B cell (primary cell): ENCODE data around the gene GSTO2. TPM values are rescaled to one million over a fixed set of nuclear protein-coding genes. Genes with fewer than 3 reads are reported as not detected.

Experiments
- ATAC-seq: fragments of 200-7000 bp; cut with Tn5 transposase; one replicate; pipeline ENCODE4 v1.10.0; 2021; ENCODE audit warnings: low read depth, mild to moderate bottlenecking, moderate number of reproducible peaks, moderate library complexity
- CTCF ChIA-PET: fragments of 350-600 bp; sonication (Branson Sonifier 250); formaldehyde crosslinking; loops from one replicate; lab custom pipeline; 2021; ENCODE audit warnings: antibody characterized with exemption, inconsistent platforms; lab: Charles Lee
- POLR2A ChIA-PET: fragments of 350-600 bp; sonication (Branson Sonifier 250); formaldehyde crosslinking; loops from one replicate; lab custom pipeline; 2021; ENCODE audit warnings: antibody characterized with exemption; lab: Charles Lee
- DNase-seq: peaks from one replicate; pipeline ENCODE4 v3.0.0; 2013
- H2AFZ ChIP-seq: 2 replicates; pipeline ENCODE4 v1.6.1; 2012; ENCODE audit warnings: mild to moderate bottlenecking, low read depth, low read length; ENCODE audit not compliant: insufficient read depth, poor library complexity, severe bottlenecking
- H3K27ac ChIP-seq, 2 donors: 1 replicate in 1 of 2; 2 replicates in 1 of 2; pipeline ENCODE4 v1.5.1; 2012 to 2013; ENCODE audit warnings: low read length in 2 of 2, mild to moderate bottlenecking in 2 of 2, moderate library complexity in 1 of 2
- H3K27me3 ChIP-seq, 4 experiments: fragments of 200-600 bp in 1 of 4; sonication (generic) in 1 of 4; replicated peaks in 1 of 4; 1 replicate in 2 of 4; 2 replicates in 2 of 4; pipeline versions ENCODE4 v1.6.1 to v1.7.0; 2013 to 2016; ENCODE audit warnings: low read length in 3 of 4, mild to moderate bottlenecking in 2 of 4, mixed read lengths in 1 of 4, moderate library complexity in 1 of 4; ENCODE audit not compliant: insufficient read depth in 4 of 4, control insufficient read depth in 3 of 4; ENCODE audit errors: control extremely low read depth in 1 of 4
- H3K36me3 ChIP-seq, 2 experiments: replicated peaks in 1 of 2; 1 replicate in 1 of 2; 2 replicates in 1 of 2; pipeline versions ENCODE4 v1.6.1 to v1.7.1; 2013; ENCODE audit warnings: low read length in 1 of 2; ENCODE audit not compliant: insufficient read depth in 2 of 2, control insufficient read depth in 1 of 2; ENCODE audit errors: control extremely low read depth in 1 of 2, extremely low read depth in 1 of 2
- H3K4me1 ChIP-seq, 2 donors: fragments of 200-600 bp in 1 of 2; sonication (generic) in 1 of 2; 1 replicate in 1 of 2; 2 replicates in 1 of 2; pipeline versions ENCODE4 v1.5.1 to v1.6.1; 2013 to 2017; ENCODE audit warnings: low read length in 2 of 2; ENCODE audit not compliant: control insufficient read depth in 2 of 2, insufficient read depth in 2 of 2
- H3K4me2 ChIP-seq: replicated peaks from 2 replicates; pipeline ENCODE3; 2012; ENCODE audit warnings: mild to moderate bottlenecking, low read depth, low read length; ENCODE audit not compliant: poor library complexity, severe bottlenecking
- H3K4me3 ChIP-seq, 5 experiments: fragments of 200-600 bp in 1 of 5; sonication (generic) in 1 of 5; 1 replicate in 3 of 5; 2 replicates in 2 of 5; pipeline versions ENCODE4 v1.5.1 to v1.7.0; 2011 to 2016; ENCODE audit warnings: low read length in 4 of 5, mild to moderate bottlenecking in 4 of 5, low read depth in 2 of 5, control low read depth in 1 of 5, moderate library complexity in 1 of 5; ENCODE audit not compliant: insufficient read depth in 1 of 5; ENCODE audit errors: control extremely low read depth in 1 of 5, extremely low read depth in 1 of 5
- H3K79me2 ChIP-seq: fragments of 200-600 bp; sonication (generic); one replicate; pipeline ENCODE4 v1.6.0; 2016; ENCODE audit warnings: low read length; ENCODE audit not compliant: control insufficient read depth, insufficient read depth
- H3K9ac ChIP-seq: fragments of 200-600 bp; sonication (generic); 2 replicates; pipeline ENCODE4 v1.6.1; 2017; ENCODE audit warnings: mild to moderate bottlenecking, low read length, moderate library complexity
- H3K9me3 ChIP-seq, 3 donors: one replicate each; pipeline versions ENCODE4 v1.6.1 to v1.7.1; 2013; ENCODE audit warnings: low read length in 2 of 3; ENCODE audit not compliant: control insufficient read depth in 2 of 3, insufficient read depth in 1 of 3; ENCODE audit errors: control extremely low read depth in 1 of 3
- H4K20me1 ChIP-seq: 2 replicates; pipeline ENCODE4 v1.6.0; 2012; ENCODE audit warnings: mild to moderate bottlenecking, low read length; ENCODE audit not compliant: insufficient read depth, control insufficient read depth, poor library complexity, severe bottlenecking
- H3K27ac Mint-ChIP-seq: one replicate; pipeline ENCODE4 v1.8.0; 2021; ENCODE audit warnings: mixed read lengths
- H3K27me3 Mint-ChIP-seq: one replicate; pipeline ENCODE4 v1.8.0; 2021; ENCODE audit warnings: mixed read lengths
- H3K4me1 Mint-ChIP-seq: one replicate; pipeline ENCODE4 v1.8.0; 2021; ENCODE audit warnings: mixed read lengths
- H3K4me3 Mint-ChIP-seq: one replicate; pipeline ENCODE4 v1.8.0; 2021; ENCODE audit warnings: mixed read lengths
- H3K9me3 Mint-ChIP-seq: one replicate; pipeline ENCODE4 v1.8.0; 2022; ENCODE audit warnings: mixed read lengths; ENCODE audit not compliant: insufficient read depth
- EZH2 ChIP-seq: IDR thresholded peaks from 2 replicates; pipeline ENCODE4 v1.6.1; 2012; ENCODE audit warnings: borderline replicate concordance, low read depth, mild to moderate bottlenecking, moderate library complexity, low read length; ENCODE audit not compliant: insufficient read depth, poor library complexity, severe bottlenecking
- WGBS: methylation state at CpG from one replicate; pipeline ENCODE4 v1.1.5; 2013; ENCODE audit warnings: missing lambda C conversion rate; ENCODE audit not compliant: insufficient coverage; 5-methylcytosine and 5-hydroxymethylcytosine counted together
- intact Hi-C: fragments of 100-400 bp; cut with micrococcal nuclease; formaldehyde crosslinking; loops from one replicate; pipeline ENCODE4 v1.10.0; 2022
- polyA plus RNA-seq: library from polyadenylated mRNA; depleted of rRNA; stranded (reverse); fragments of >200 nt; gene quantifications from 2 replicates; pipeline ENCODE4 v1.2.3, GENCODE V29; 2012
- total RNA-seq, 2 donors: library from RNA; stranded (reverse); fragments of 120-200 nt in 1 of 2; gene quantifications; 1 replicate in 1 of 2; 2 replicates in 1 of 2; pipeline versions ENCODE4 v1.2.3 to v1.2.4, GENCODE V29; 2013 to 2022
- TF ChIP-seq, protein P1 (sequence below): fragments of 200-600 bp; IDR thresholded peaks from one replicate; pipeline ENCODE4 v1.8.0; 2022; ENCODE audit warnings: antibody characterized with exemption, mild to moderate bottlenecking

GSTO2 gene
- total and polyA plus RNA-seq, 2 donors (not counting 1 experiment from before 2014, with no cell fraction given) = 0.16 to 0.89 TPM

DNA sequence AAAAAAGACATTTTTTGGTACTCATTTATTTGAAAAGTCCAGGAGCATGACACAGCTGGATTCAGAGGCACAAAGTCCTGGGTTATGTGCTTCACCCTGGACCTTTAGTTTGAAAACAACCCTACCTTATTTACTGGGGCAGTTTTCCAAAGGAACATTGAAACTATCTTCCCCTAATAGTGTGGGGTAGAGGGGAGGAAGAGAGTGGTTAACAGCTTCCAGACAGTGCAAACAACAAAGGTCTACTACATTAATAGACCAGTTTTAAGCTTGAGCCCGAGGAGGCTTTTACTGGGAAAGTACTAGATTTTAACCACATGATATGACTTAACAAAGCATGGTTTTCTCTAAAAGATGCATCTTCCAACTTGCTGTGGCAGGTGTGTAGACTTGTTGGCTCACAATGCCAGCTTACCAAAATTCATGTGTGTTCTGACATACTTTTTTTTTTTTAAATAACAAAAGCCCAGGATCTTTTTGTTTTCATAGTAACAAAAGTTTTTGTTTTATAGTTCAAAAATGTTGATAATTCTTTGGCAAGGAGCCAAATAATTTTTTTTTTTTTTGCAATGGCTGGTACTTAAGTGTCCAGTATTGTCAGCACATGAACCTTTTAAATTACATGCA is 12.5 kb upstream of the GSTO2 start:
- Histone ChIP-seq H3K27ac (peak overlapping the region in 1 of 2 donors; percentile 82), H3K4me2 (peak overlapping the region; percentile 78), H3K4me1 (peaks cover 13 to 14% of the 10 kb centered on the region in 2 donors), H3K79me2 (peaks cover 44% of the 10 kb centered on the region), H3K27me3 (no peaks in the 10 kb centered on the region), H2AFZ (no peak overlapping the region), H3K9me3 (no peaks in the 10 kb centered on the region), H4K20me1 (peaks cover 3% of the 10 kb centered on the region), H3K4me3 (peak overlapping the region in 1 of 5 experiments; percentile 87), H3K9ac (no peak overlapping the region), H3K36me3 (peaks cover 0 to 39% of the 10 kb centered on the region in 2 experiments)
- no CpG with 5 or more reads among the region's 1 CpG for WGBS
- H3K9me3 Mint-ChIP-seq = no peaks in the 10 kb centered on the region
- intact Hi-C loops = no loop called here
- TF ChIP-seq, protein P1, sequence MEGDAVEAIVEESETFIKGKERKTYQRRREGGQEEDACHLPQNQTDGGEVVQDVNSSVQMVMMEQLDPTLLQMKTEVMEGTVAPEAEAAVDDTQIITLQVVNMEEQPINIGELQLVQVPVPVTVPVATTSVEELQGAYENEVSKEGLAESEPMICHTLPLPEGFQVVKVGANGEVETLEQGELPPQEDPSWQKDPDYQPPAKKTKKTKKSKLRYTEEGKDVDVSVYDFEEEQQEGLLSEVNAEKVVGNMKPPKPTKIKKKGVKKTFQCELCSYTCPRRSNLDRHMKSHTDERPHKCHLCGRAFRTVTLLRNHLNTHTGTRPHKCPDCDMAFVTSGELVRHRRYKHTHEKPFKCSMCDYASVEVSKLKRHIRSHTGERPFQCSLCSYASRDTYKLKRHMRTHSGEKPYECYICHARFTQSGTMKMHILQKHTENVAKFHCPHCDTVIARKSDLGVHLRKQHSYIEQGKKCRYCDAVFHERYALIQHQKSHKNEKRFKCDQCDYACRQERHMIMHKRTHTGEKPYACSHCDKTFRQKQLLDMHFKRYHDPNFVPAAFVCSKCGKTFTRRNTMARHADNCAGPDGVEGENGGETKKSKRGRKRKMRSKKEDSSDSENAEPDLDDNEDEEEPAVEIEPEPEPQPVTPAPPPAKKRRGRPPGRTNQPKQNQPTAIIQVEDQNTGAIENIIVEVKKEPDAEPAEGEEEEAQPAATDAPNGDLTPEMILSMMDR = no peak
- TF ChIP-seq EZH2 = no peak
- H3K4me1 Mint-ChIP-seq = peaks cover 64% of the 10 kb centered on the region
- ChIA-PET POLR2A (interaction anchor here (0.7 kb wide), 3 partner anchors 14 to 135 kb away, joined by 3 read pairs; partner anchors contain the start of gene SFR1), CTCF (interaction anchor here (1.4 to 5.0 kb wide), 4 partner anchors 12 to 368 kb away, joined by 4 to 39 read pairs (median 6); partner anchors contain the start of gene GSTO2)
- no peak for ATAC-seq
- peak overlapping the region; percentile 97 for H3K27ac Mint-ChIP-seq
- peak overlapping the region; percentile 99 for H3K4me3 Mint-ChIP-seq
- no peak for DNase-seq
- H3K27me3 Mint-ChIP-seq = peaks cover 1% of the 10 kb centered on the region

DNA sequence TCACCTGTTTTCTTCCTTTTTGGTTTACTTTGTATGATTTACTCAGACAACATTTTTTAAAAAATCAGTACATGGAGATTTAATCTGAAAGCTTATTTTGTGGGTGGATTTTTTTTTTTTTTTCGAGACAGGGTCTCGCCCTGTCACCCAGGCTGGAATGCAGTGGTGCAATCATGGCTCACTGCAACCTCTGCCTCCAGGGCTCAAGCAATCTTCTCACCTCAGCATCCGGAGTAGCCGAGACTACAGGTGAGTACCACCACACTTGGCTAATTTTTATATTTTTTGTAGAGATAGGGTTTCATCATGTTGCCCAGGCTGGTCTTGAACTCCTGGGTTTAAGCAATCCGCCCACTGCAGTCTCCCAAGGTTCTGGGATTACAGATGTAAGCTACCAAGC is 11.7 kb upstream of the GSTO2 start:
- Mint-ChIP-seq H3K27ac (peak overlapping the region; percentile 60), H3K27me3 (no peaks in the 10 kb centered on the region), H3K4me3 (no peak overlapping the region), H3K9me3 (no peaks in the 10 kb centered on the region), H3K4me1 (peaks cover 67% of the 10 kb centered on the region)
- intact Hi-C loops = no loop called here
- no peak for DNase-seq
- Histone ChIP-seq H4K20me1 (peaks cover 3% of the 10 kb centered on the region), H3K4me3 (no peak overlapping the region), H3K9ac (no peak overlapping the region), H2AFZ (no peak overlapping the region), H3K27ac (peak overlapping the region in 1 of 2 donors; percentile 18), H3K4me2 (no peak overlapping the region), H3K4me1 (peaks cover 13 to 14% of the 10 kb centered on the region in 2 donors), H3K27me3 (no peaks in the 10 kb centered on the region), H3K79me2 (peaks cover 44% of the 10 kb centered on the region), H3K36me3 (peaks cover 0 to 47% of the 10 kb centered on the region in 2 experiments), H3K9me3 (no peaks in the 10 kb centered on the region)
- TF ChIP-seq EZH2 = no peak
- TF ChIP-seq, protein P1 = no peak
- CTCF ChIA-PET = interaction anchor here (1.7 to 5.0 kb wide), 2 partner anchors 11 to 18 kb away, joined by 7 to 39 read pairs; partner anchors contain the start of gene GSTO2
- no CpG with 5 or more reads among the region's 5 CpGs for WGBS
- ATAC-seq = no peak
- POLR2A ChIA-PET = interaction anchor here (0.7 kb wide), 1 partner anchor 13 kb away, joined by 3 read pairs; no protein-coding TSS in a partner anchor
